ENCODE data around the gene COL4A2.

DNA sequence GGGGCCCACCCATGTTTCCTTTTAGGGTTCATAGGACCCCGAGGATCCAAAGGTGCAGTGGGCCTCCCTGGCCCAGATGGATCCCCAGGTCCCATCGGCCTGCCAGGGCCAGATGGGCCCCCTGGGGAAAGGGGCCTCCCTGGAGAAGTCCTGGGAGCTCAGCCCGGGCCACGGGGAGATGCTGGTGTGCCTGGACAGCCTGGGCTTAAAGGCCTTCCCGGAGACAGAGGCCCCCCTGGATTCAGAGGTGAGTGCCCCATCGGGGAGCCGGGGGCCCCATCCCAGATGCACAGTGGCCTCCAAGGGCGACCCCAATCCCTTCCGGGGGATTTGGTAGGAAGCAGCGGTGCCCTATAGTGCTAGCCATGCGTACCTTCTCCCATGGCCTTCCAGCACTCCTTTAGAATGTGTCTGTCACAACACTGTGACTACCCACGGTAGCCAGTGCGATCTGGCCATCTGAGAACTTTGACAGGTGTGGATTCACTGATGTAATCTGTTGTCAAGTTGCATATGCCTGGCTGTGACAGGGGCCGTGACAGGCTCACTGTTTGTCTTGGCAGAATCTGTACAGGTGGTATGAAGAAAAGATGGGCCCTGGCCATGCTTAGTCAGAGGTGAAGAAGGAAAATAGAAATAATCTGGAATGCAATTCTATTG lies 165.9 kb downstream of the COL4A2 start:
- no peak for TF ChIP-seq CTCF (IDR thresholded peaks at IDR 0.05)
- no peak for TF ChIP-seq POLR2A (IDR thresholded peaks at IDR 0.05)
